ENCODE results near the gene RMDN3.

GRCh38 chr15:40803076-40803475 is 48.0 kb upstream of the RMDN3 start:
- TF ChIP-seq POLR2AphosphoS5 (IDR thresholded peaks at IDR 0.05; ENCODE audit: low read depth, low read length) = no peak
- TF ChIP-seq POLR2A (IDR thresholded peaks at IDR 0.05; ENCODE audit: low read depth, low read length) = no peak

Data from GM12891 (cell line).